Osteocyte (in vitro differentiated cells): ENCODE data around the gene ITM2B. TPM values are rescaled to one million over a fixed set of nuclear protein-coding genes. Genes with fewer than 3 reads are reported as not detected.

Experiments
- DNase-seq: peaks from one replicate; pipeline ENCODE4 v3.0.0; 2021; ENCODE audit warnings: mixed read lengths; ENCODE audit not compliant: unreplicated experiment; ENCODE audit errors: extremely low spot score
- H3K27ac Mint-ChIP-seq: one replicate; pipeline ENCODE4 v1.8.0; 2021; ENCODE audit warnings: mild to moderate bottlenecking, mixed read lengths; ENCODE audit not compliant: unreplicated experiment
- H3K27me3 Mint-ChIP-seq: one replicate; pipeline ENCODE4 v1.8.0; 2021; ENCODE audit warnings: mixed read lengths; ENCODE audit not compliant: unreplicated experiment
- H3K36me3 Mint-ChIP-seq: one replicate; pipeline ENCODE4 v1.8.0; 2021; ENCODE audit warnings: mixed read lengths; ENCODE audit not compliant: unreplicated experiment
- H3K4me1 Mint-ChIP-seq: one replicate; pipeline ENCODE4 v1.8.0; 2021; ENCODE audit warnings: mixed read lengths; ENCODE audit not compliant: unreplicated experiment
- H3K4me3 Mint-ChIP-seq: one replicate; pipeline ENCODE4 v1.8.0; 2021; ENCODE audit warnings: mild to moderate bottlenecking, moderate library complexity, mixed read lengths; ENCODE audit not compliant: unreplicated experiment
- H3K9me3 Mint-ChIP-seq: one replicate; pipeline ENCODE4 v1.8.0; 2021; ENCODE audit warnings: mixed read lengths; ENCODE audit not compliant: unreplicated experiment
- CTCF ChIP-seq: fragments of 200-600 bp; sonication (generic); IDR thresholded peaks from 2 replicates; pipeline ENCODE4 v1.5.0; 2021; ENCODE audit warnings: antibody characterized with exemption, mild to moderate bottlenecking, moderate library complexity
- total RNA-seq: library from RNA; stranded (reverse); gene quantifications from 2 replicates; pipeline ENCODE4 v1.2.1, GENCODE V29; 2021

ITM2B gene
- total RNA-seq, 1 donor from 2014 or later = 510 TPM

DNA sequence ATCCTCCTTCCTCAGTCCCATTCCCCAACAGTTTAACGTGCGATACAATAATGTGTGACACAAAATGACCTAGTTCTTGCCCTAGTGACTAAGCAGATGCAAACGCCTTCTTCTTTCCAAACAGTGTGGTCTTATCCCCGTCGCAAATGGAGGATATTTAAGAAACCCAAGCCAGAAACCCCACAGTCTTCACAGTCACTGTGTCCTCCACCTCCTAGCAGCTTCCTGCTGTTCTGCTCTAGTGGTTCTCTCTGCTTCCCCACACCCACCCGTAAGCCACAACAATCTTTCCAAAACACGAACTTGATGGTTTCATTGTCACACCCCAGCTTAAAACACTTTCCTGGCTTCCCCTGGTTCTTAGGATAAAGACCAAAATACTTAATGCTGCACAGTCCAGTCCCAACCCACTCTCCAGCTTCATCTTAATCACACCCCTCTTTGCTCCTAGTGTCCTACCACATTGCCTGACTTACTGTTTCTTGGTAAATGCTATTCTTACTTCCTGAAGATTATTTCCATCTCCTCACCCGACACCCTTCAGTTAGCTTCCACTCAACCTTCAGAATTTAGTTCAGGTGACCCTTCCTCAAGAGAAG lies 32.3 kb downstream of the ITM2B start:
- TF ChIP-seq CTCF = no peak
- Mint-ChIP-seq H3K27me3 (no peaks in the 10 kb centered on the region), H3K4me3 (no peak overlapping the region), H3K27ac (no peak overlapping the region), H3K9me3 (no peaks in the 10 kb centered on the region), H3K36me3 (peaks cover 55% of the 10 kb centered on the region), H3K4me1 (peaks cover 8% of the 10 kb centered on the region)
- DNase-seq = no peak

DNA sequence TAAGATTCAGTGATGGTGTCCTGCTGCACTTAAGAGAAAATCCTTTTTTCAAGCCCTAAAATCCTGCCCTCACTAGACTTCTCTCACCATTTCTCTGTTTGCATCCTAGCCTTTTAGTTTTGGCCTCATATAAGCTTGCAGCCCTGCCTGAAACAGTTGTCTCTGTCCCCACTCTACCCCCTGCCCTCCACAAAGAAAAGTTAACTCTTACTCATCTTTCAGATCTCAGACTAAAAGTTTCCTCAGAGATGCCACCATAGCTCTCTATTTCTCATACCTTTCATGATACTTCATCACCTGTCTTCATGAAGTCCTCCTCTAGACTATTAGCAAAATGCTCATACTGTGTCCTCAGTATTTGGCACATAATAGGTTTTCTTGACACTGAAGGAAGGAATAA lies 33.1 kb downstream of the ITM2B start:
- Mint-ChIP-seq H3K36me3 (peaks cover 53% of the 10 kb centered on the region), H3K4me1 (peaks cover 8% of the 10 kb centered on the region), H3K27ac (no peak overlapping the region), H3K27me3 (no peaks in the 10 kb centered on the region), H3K4me3 (no peak overlapping the region), H3K9me3 (no peaks in the 10 kb centered on the region)
- TF ChIP-seq CTCF = no peak
- no peak for DNase-seq

GRCh38 chr13:48266701-48267639 lies 34.0 kb downstream of the ITM2B start:
- H3K36me3 Mint-ChIP-seq = peaks cover 50% of the 10 kb centered on the region
- H3K27ac Mint-ChIP-seq = no peak overlapping the region
- DNase-seq = no peak
- H3K4me3 Mint-ChIP-seq = no peak overlapping the region
- no peaks in the 10 kb centered on the region for H3K9me3 Mint-ChIP-seq
- no peak for TF ChIP-seq CTCF
- peaks cover 8% of the 10 kb centered on the region for H3K4me1 Mint-ChIP-seq
- H3K27me3 Mint-ChIP-seq = no peaks in the 10 kb centered on the region

- no peaks in the 10 kb centered on the region for H3K9me3 Mint-ChIP-seq
- no peak overlapping the region for H3K27ac Mint-ChIP-seq
- no peaks in the 10 kb centered on the region for H3K27me3 Mint-ChIP-seq
- H3K36me3 Mint-ChIP-seq = peaks cover 49% of the 10 kb centered on the region
- H3K4me1 Mint-ChIP-seq = peaks cover 8% of the 10 kb centered on the region
- DNase-seq = no peak
- H3K4me3 Mint-ChIP-seq = no peak overlapping the region
- no peak for TF ChIP-seq CTCF
Measured at GRCh38 chr13:48268019-48268418, 35.0 kb downstream of the ITM2B start.

GRCh38 chr13:48273346-48273745 lies 40.3 kb downstream of the ITM2B start:
- no peaks in the 10 kb centered on the region for H3K27me3 Mint-ChIP-seq
- no peak for TF ChIP-seq CTCF
- DNase-seq = no peak
- H3K36me3 Mint-ChIP-seq = peaks cover 35% of the 10 kb centered on the region
- peaks cover 2% of the 10 kb centered on the region for H3K4me1 Mint-ChIP-seq
- H3K9me3 Mint-ChIP-seq = no peaks in the 10 kb centered on the region
- no peak overlapping the region for H3K27ac Mint-ChIP-seq
- H3K4me3 Mint-ChIP-seq = no peak overlapping the region
